Activated CD4-positive, alpha-beta T cell treated with anti-CD3 and anti-CD28 coated beads for 36 hours (primary cell): Measurements from ENCODE around the gene TRIM29. TPM values are rescaled to one million over a fixed set of nuclear protein-coding genes. Genes with fewer than 3 reads are reported as not detected.
A peak's percentile ranks its signal among the peaks of the same experiment; 100 is the strongest.

Source experiments
- ATAC-seq: fragments of 200-7000 bp; cut with Tn5 transposase; one replicate; pipeline ENCODE4 v1.10.0; 2021; ENCODE audit warnings: mild to moderate bottlenecking, moderate library complexity
- CTCF ChIA-PET: fragments of 350-600 bp; sonication (Branson Sonifier 250); formaldehyde crosslinking; loops from one replicate; lab custom pipeline; 2021; ENCODE audit warnings: antibody characterized with exemption; lab: Charles Lee
- POLR2A ChIA-PET: fragments of 350-600 bp; sonication (Branson Sonifier 250); formaldehyde crosslinking; loops from one replicate; lab custom pipeline; 2021; ENCODE audit warnings: antibody characterized with exemption, inconsistent platforms; lab: Charles Lee
- DNase-seq: peaks from one replicate; pipeline ENCODE4 v3.0.0-alpha.2; 2020
- H3K27ac Mint-ChIP-seq: one replicate; pipeline ENCODE4 v1.8.0; 2021; ENCODE audit warnings: mixed read lengths
- H3K27me3 Mint-ChIP-seq: one replicate; pipeline ENCODE4 v1.8.0; 2021; ENCODE audit warnings: mixed read lengths
- H3K36me3 Mint-ChIP-seq: one replicate; pipeline ENCODE4 v1.8.0; 2021; ENCODE audit warnings: low read depth, mixed read lengths
- H3K4me1 Mint-ChIP-seq: one replicate; pipeline ENCODE4 v1.8.0; 2021; ENCODE audit warnings: mixed read lengths
- H3K4me3 Mint-ChIP-seq: one replicate; pipeline ENCODE4 v1.8.0; 2021; ENCODE audit warnings: mild to moderate bottlenecking, moderate library complexity, mixed read lengths
- H3K9me3 Mint-ChIP-seq: one replicate; pipeline ENCODE4 v1.8.0; 2021; ENCODE audit warnings: low read depth, mixed read lengths
- intact Hi-C, 2 experiments: fragments of 100-400 bp; cut with DNase I in 1 of 2; cut with micrococcal nuclease in 1 of 2; formaldehyde crosslinking; loops; one replicate each; pipeline versions ENCODE4 v1.14.2 to v1.15.1; 2022 to 2024; cut with DNase I, micrococcal nuclease
- total RNA-seq, 2 experiments: library from RNA; stranded (reverse); gene quantifications; one replicate each; pipeline ENCODE4 v1.2.3, GENCODE V29; 2021

TRIM29 gene
- total RNA-seq, 2 experiments from 2014 or later, result not detected

- Mint-ChIP-seq H3K36me3 (no peaks in the 10 kb centered on the region), H3K4me1 (no peaks in the 10 kb centered on the region), H3K4me3 (no peak overlapping the region), H3K27ac (no peak overlapping the region), H3K27me3 (no peaks in the 10 kb centered on the region), H3K9me3 (no peaks in the 10 kb centered on the region)
- DNase-seq (no peak), ATAC-seq (no peak)
- ChIA-PET POLR2A (no interaction called here), CTCF (interaction anchor here (0.7 kb wide), 1 partner anchor 53 kb away, joined by 3 read pairs; no protein-coding TSS in a partner anchor)
- intact Hi-C loops, result no loop called here
Measured at GRCh38 chr11:120115272-120116000, 22.5 kb downstream of the TRIM29 start.

- H3K4me3 Mint-ChIP-seq, result no peak overlapping the region
- no peaks in the 10 kb centered on the region for H3K9me3 Mint-ChIP-seq
- peaks cover 1% of the 10 kb centered on the region for H3K27me3 Mint-ChIP-seq
- no peak for DNase-seq
- H3K36me3 Mint-ChIP-seq, result no peaks in the 10 kb centered on the region
- ChIA-PET POLR2A (no interaction called here), CTCF (interaction anchor here (0.8 to 1.4 kb wide), 2 partner anchors 14 to 120 kb away, joined by 3 to 4 read pairs; no protein-coding TSS in a partner anchor)
- intact Hi-C loops, result no loop called here
- no peak for ATAC-seq
- H3K4me1 Mint-ChIP-seq, result no peaks in the 10 kb centered on the region
- no peak overlapping the region for H3K27ac Mint-ChIP-seq
Measured at GRCh38 chr11:120112174-120112796, 25.6 kb downstream of the TRIM29 start.

GRCh38 chr11:120109531-120109930 is 28.4 kb downstream of the TRIM29 start:
- ATAC-seq (no peak), DNase-seq (no peak)
- ChIA-PET CTCF (interaction anchor here (0.7 to 1.7 kb wide), 5 partner anchors 14 to 442 kb away, joined by 3 to 11 read pairs (median 3); partner anchors contain the start of gene NECTIN1), POLR2A (no interaction called here)
- Mint-ChIP-seq H3K4me1 (no peaks in the 10 kb centered on the region), H3K4me3 (no peak overlapping the region), H3K36me3 (no peaks in the 10 kb centered on the region), H3K27me3 (peaks cover 3% of the 10 kb centered on the region), H3K9me3 (no peaks in the 10 kb centered on the region), H3K27ac (no peak overlapping the region)
- intact Hi-C loops, result loop anchor here (5.0 kb wide), 2 partner anchors 382 to 627 kb away; partner anchors contain the start of gene NECTIN1 (in 1 of the 2)

- POLR2A ChIA-PET, result no interaction called here
- CTCF ChIA-PET, result interaction anchor here (0.5 to 1.7 kb wide), 30 partner anchors 9 to 1571 kb away, joined by 3 to 11 read pairs (median 3); no protein-coding TSS in a partner anchor
- DNase-seq, result no peak
Measured at GRCh38 chr11:120108785-120109168, 29.1 kb downstream of the TRIM29 start.

GRCh38 chr11:120108154-120108784 is 29.6 kb downstream of the TRIM29 start:
- H3K4me3 Mint-ChIP-seq, result no peak overlapping the region
- intact Hi-C loops, result loop anchor here (1.0 to 5.0 kb wide), 5 partner anchors 381 to 627 kb away; partner anchors contain the start of gene NECTIN1 (in 1 of the 2)
- peak; percentile 80 for DNase-seq
- CTCF ChIA-PET, result interaction anchor here (0.5 to 1.7 kb wide), 32 partner anchors 10 to 1571 kb away, joined by 3 to 11 read pairs (median 3); no protein-coding TSS in a partner anchor
- H3K27me3 Mint-ChIP-seq, result peaks cover 4% of the 10 kb centered on the region
- POLR2A ChIA-PET, result no interaction called here
- H3K36me3 Mint-ChIP-seq, result no peaks in the 10 kb centered on the region
- peak; percentile 86 for ATAC-seq
- no peaks in the 10 kb centered on the region for H3K9me3 Mint-ChIP-seq
- no peaks in the 10 kb centered on the region for H3K4me1 Mint-ChIP-seq
- H3K27ac Mint-ChIP-seq, result no peak overlapping the region

More at GRCh38 chr11:120108785-120109168, 29.1 kb downstream of the TRIM29 start:
- Mint-ChIP-seq H3K27me3 (peaks cover 3% of the 10 kb centered on the region), H3K4me1 (no peaks in the 10 kb centered on the region), H3K27ac (no peak overlapping the region), H3K36me3 (no peaks in the 10 kb centered on the region), H3K4me3 (no peak overlapping the region), H3K9me3 (no peaks in the 10 kb centered on the region)
- ATAC-seq, result no peak
- intact Hi-C loops, result loop anchor here (1.0 to 5.0 kb wide), 5 partner anchors 381 to 627 kb away; partner anchors contain the start of gene NECTIN1 (in 1 of the 2)

- Mint-ChIP-seq H3K9me3 (no peaks in the 10 kb centered on the region), H3K27me3 (peaks cover 4% of the 10 kb centered on the region), H3K4me3 (no peak overlapping the region), H3K27ac (no peak overlapping the region), H3K4me1 (no peaks in the 10 kb centered on the region), H3K36me3 (no peaks in the 10 kb centered on the region)
- ChIA-PET POLR2A (no interaction called here), CTCF (interaction anchor here (0.5 to 1.7 kb wide), 10 partner anchors 12 to 522 kb away, joined by 3 to 11 read pairs (median 4); no protein-coding TSS in a partner anchor)
- DNase-seq (no peak), ATAC-seq (no peak)
- intact Hi-C loops, result loop anchor here (1.0 to 5.0 kb wide), 5 partner anchors 380 to 626 kb away; partner anchors contain the start of gene NECTIN1 (in 1 of the 2)
Measured at GRCh38 chr11:120107692-120108091, 30.2 kb downstream of the TRIM29 start.

GRCh38 chr11:120106354-120107150 is 31.4 kb downstream of the TRIM29 start:
- ChIA-PET CTCF (interaction anchor here (0.6 to 0.7 kb wide), 2 partner anchors 142 to 910 kb away, joined by 3 to 4 read pairs; no protein-coding TSS in a partner anchor), POLR2A (no interaction called here)
- Mint-ChIP-seq H3K9me3 (no peaks in the 10 kb centered on the region), H3K27me3 (peaks cover 4% of the 10 kb centered on the region), H3K4me3 (no peak overlapping the region), H3K27ac (no peak overlapping the region), H3K4me1 (no peaks in the 10 kb centered on the region), H3K36me3 (no peaks in the 10 kb centered on the region)
- DNase-seq (no peak), ATAC-seq (no peak)
- intact Hi-C loops, result loop anchor here (5.0 kb wide), 2 partner anchors 379 to 624 kb away; partner anchors contain the start of gene NECTIN1 (in 1 of the 2)

- Mint-ChIP-seq H3K27me3 (peaks cover 7% of the 10 kb centered on the region), H3K9me3 (no peaks in the 10 kb centered on the region), H3K4me1 (no peaks in the 10 kb centered on the region), H3K27ac (no peak overlapping the region), H3K36me3 (no peaks in the 10 kb centered on the region), H3K4me3 (no peak overlapping the region)
- ChIA-PET POLR2A (no interaction called here), CTCF (interaction anchor here (0.7 kb wide), 1 partner anchor 246 kb away, joined by 3 read pairs; no protein-coding TSS in a partner anchor)
- intact Hi-C loops, result loop anchor here (5.0 kb wide), 2 partner anchors 378 to 623 kb away; partner anchors contain the start of gene NECTIN1 (in 1 of the 2)
- no peak for DNase-seq
- ATAC-seq, result no peak
Measured at GRCh38 chr11:120105576-120105975, 32.3 kb downstream of the TRIM29 start.

- ChIA-PET POLR2A (no interaction called here), CTCF (no interaction called here)
- no peaks in the 10 kb centered on the region for H3K4me1 Mint-ChIP-seq
- no peak overlapping the region for H3K4me3 Mint-ChIP-seq
- H3K27ac Mint-ChIP-seq, result no peak overlapping the region
- no peaks in the 10 kb centered on the region for H3K9me3 Mint-ChIP-seq
- H3K36me3 Mint-ChIP-seq, result no peaks in the 10 kb centered on the region
- intact Hi-C loops, result no loop called here
- ATAC-seq, result no peak
- peaks cover 8% of the 10 kb centered on the region for H3K27me3 Mint-ChIP-seq
- DNase-seq, result no peak
Measured at GRCh38 chr11:120104041-120104565, 33.8 kb downstream of the TRIM29 start.

GRCh38 chr11:120102864-120103122 is 35.1 kb downstream of the TRIM29 start:
- ChIA-PET POLR2A (no interaction called here), CTCF (no interaction called here)
- Mint-ChIP-seq H3K27me3 (peaks cover 9% of the 10 kb centered on the region), H3K9me3 (no peaks in the 10 kb centered on the region), H3K4me3 (no peak overlapping the region), H3K4me1 (no peaks in the 10 kb centered on the region), H3K36me3 (no peaks in the 10 kb centered on the region), H3K27ac (no peak overlapping the region)
- intact Hi-C loops, result no loop called here
- no peak for DNase-seq
- ATAC-seq, result no peak
